Activated T-helper 9 cell treated with anti-CD3 and anti-CD28 coated beads, Interleukin-2, amount 50 U/mL, for 16 hours (primary cell): ENCODE measurements around the gene PSMB5.

ENCODE experiments used
- DNase-seq: peaks from one replicate; pipeline ENCODE4 v3.0.0-alpha.2; 2020; ENCODE audit warnings: low read depth

Gene PSMB5

GRCh38 chr14:22986508-22987054 is 48.1 kb downstream of the PSMB5 start:
- DNase-seq = peak; percentile 79

- no peak for DNase-seq
Observed at GRCh38 chr14:22985894-22986507, 48.7 kb downstream of the PSMB5 start.

GRCh38 chr14:22984959-22985658 is 49.6 kb downstream of the PSMB5 start:
- no peak for DNase-seq

- DNase-seq = peak; percentile 65
Observed at GRCh38 chr14:22982477-22983245, 52.0 kb downstream of the PSMB5 start, which contains the start of gene AJUBA. AJUBA (minus strand) TSS chr14:22982551; CDS start chr14:22982266, 285 bp downstream.

GRCh38 chr14:22981876-22982476 is 52.7 kb downstream of the PSMB5 start:
- DNase-seq = no peak

GRCh38 chr14:22981090-22981875 is 53.4 kb downstream of the PSMB5 start:
- DNase-seq = no peak

- peak; percentile 24 for DNase-seq
Observed at GRCh38 chr14:22980672-22981089, 54.0 kb downstream of the PSMB5 start.

- DNase-seq = no peak
Observed at GRCh38 chr14:22979748-22980392, 54.8 kb downstream of the PSMB5 start.

- no peak for DNase-seq
Observed at GRCh38 chr14:22978981-22979671, 55.6 kb downstream of the PSMB5 start.

- no peak for DNase-seq
Observed at GRCh38 chr14:22978487-22978837, 56.2 kb downstream of the PSMB5 start.

- no peak for DNase-seq
Observed at GRCh38 chr14:22977684-22978486, 56.8 kb downstream of the PSMB5 start.

GRCh38 chr14:22977434-22977683 is 57.3 kb downstream of the PSMB5 start:
- no peak for DNase-seq

- no peak for DNase-seq
Observed at GRCh38 chr14:22976620-22977433, 57.9 kb downstream of the PSMB5 start.
